ACHN (cell line): ENCODE measurements around the gene DTX3.
"Not testable (repeated sequence)": the region's sequence is repeated elsewhere in the genome, so short reads cannot be mapped to it uniquely, and the experiment has no call there.

Source experiments
- DNase-seq: peaks from one replicate; pipeline ENCODE4 v3.0.0-alpha.2; 2015
- in situ Hi-C: cut with HindIII; loops from 2 replicates; pipeline ENCODE4 v1.10.0; 2017; ENCODE audit warnings: low sequenced_read_pairs, low pct_ligation_motif_present, low pct_unique_long_range_greater_than_20kb

DTX3 gene

DNA sequence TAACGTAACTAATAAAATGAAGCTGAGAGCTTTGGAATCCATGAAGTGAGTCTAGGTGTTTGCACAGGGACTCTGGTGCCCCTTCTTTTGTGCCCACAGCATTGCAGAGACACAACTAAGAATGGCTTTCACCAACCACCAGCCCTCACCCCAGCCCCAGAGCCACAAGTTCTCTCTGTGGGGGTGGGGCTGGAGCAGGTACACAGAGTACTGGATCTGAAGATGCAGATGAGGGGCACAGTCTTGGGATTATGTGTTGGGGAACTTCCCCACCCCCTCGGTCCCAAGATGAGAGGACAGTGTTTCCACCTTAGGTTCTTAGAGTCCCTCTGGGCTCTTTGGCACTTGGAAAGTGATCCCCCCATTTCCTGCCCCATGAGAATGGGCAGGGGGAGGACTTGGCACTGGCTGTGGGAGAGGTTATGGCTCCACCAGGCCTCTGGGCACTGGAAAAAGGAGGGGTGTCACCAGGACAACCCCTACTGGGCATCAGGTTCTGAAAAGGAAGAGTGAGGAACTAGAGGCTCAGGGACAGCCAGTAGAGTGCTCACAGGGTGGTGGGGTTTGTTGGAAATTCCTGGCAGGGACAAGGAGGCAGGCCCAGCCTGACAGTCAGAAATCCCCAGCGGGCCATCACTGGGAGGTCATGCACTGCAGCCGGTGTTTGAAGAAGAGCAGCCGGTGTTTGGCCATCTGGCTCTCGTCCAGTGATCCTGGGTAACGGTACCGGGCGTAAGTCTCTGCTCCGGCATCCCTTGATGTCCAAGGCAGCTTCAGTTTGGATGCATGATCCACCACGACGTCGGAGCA lies 21.7 kb downstream of the DTX3 start:
- DNase-seq = no peak
- in situ Hi-C loops = no loop called here

- no peak for DNase-seq
- in situ Hi-C loops = no loop called here
Observed at GRCh38 chr12:57626921-57627445, 22.4 kb downstream of the DTX3 start.

- DNase-seq = no peak
- in situ Hi-C loops = no loop called here
Observed at GRCh38 chr12:57627501-57628279, 23.1 kb downstream of the DTX3 start.

- DNase-seq = no peak
Observed at GRCh38 chr12:57628280-57629191, 23.9 kb downstream of the DTX3 start.

GRCh38 chr12:57629897-57630471 lies 25.4 kb downstream of the DTX3 start:
- DNase-seq = no peak
- in situ Hi-C loops = no loop called here

More at GRCh38 chr12:57628280-57629191, 23.9 kb downstream of the DTX3 start:
- in situ Hi-C loops = no loop called here

DNA sequence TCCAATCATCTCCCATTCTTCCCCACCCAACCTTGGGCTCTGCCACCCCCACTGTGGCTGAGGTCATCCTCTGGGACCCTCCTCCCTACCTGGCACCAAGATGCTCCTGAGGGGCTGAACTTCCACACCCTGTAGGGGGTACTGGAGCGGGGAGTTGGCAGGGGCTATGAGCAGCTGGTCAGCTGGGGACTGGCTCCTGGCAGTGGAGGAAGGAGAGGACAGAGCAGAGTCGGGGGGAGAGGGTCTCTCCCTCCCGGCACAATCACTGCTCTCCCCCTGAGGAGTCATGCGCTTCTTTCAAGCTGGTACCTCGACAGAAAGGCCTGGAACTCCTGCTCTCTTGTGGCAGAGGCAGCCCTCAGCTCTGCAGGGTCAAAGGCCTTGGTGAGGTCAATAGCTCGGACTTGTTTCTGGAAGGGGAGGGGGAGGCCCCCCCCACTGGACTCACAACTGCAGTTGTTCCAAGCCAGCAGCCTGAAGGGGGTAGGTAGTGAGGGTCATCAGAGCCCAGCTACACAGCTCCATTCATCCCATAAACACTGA lies 26.3 kb downstream of the DTX3 start:
- in situ Hi-C loops = no loop called here
- DNase-seq = no peak

- in situ Hi-C loops = no loop called here
- no peak for DNase-seq
Observed at GRCh38 chr12:57631566-57632072, 27.0 kb downstream of the DTX3 start.

- in situ Hi-C loops = no loop called here
- peak; percentile 37 for DNase-seq
Observed at GRCh38 chr12:57632073-57632957, 27.7 kb downstream of the DTX3 start.

DNA sequence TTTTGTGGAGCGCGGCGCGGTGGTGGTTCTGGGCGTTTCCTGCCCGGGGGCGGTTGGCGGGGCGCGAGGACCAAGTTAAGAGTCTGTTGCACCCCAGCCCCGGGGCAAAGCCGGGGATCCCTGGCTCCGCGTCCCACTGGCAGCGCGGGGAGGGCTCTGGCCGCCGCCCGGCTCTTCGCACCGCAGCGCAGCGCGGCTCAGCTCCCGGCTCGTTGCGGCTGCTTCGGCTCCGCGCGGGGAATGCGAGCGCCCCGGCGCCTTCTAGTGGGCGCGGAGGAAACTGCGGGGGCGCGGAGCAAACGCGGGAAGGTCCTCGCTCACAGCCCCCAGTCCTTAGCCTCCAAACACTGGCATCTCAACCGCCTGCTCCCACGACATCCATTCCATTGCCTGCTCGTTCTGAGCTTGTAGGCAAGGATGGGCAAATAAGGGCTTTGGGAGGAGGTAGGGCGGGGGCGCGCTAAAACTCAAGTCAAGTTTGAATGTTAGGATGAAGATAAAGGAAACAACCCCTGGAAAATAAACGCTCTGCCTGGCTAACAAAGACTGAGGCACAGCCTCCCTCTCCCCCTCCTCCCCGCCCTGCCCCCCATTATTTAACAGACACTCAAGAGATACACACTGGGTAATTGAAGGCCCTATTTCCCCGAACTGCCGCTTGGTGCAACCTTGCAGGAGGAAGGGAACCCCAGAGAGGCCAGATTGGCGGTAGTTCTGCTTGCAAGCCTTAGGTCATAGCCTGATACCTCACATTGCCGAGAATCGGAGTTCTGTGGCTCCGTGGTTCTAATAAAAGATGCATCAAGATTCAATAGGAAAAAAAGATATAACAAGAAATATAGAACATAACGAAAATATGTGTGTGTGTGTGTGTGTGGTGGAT lies 28.6 kb downstream of the DTX3 start, which contains the start of gene B4GALNT1:
B4GALNT1 (minus strand) TSS at position 244 of the 883 bp plus-strand sequence. CDS start 1,069 bp downstream, outside the sequence.
- in situ Hi-C loops = no loop called here

GRCh38 chr12:57636731-57637130 lies 32.1 kb downstream of the DTX3 start:
- DNase-seq, in situ Hi-C loops: not testable (repeated sequence)

More for the DNA sequence above, 28.6 kb downstream of the DTX3 start, which contains the start of gene B4GALNT1:
- peak; percentile 83 for DNase-seq

DNA sequence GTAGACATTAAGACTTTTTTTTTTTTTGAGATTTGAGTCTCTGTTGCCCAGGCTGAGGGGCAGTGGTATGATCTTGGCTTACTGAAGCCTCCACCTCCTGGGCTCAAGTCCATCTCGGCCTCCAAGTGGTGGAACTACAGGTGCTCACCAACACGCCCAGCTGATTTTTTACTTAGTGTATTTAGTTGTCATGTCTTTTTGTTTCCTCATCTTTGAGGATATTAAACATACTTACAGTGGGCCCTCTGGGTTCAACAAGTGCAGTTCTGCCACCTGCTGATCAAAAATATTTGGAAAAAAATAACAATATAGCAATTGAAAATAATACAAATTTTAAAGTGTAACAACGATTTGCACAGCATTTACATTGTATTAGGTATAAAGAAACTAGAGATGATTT lies 32.7 kb downstream of the DTX3 start:
- in situ Hi-C loops = no loop called here

GRCh38 chr12:57638096-57638495 lies 33.5 kb downstream of the DTX3 start:
- DNase-seq = no peak
- in situ Hi-C loops = no loop called here

More for the DNA sequence above, 32.7 kb downstream of the DTX3 start:
- no peak for DNase-seq

GRCh38 chr12:57640175-57641042 lies 35.8 kb downstream of the DTX3 start:
- in situ Hi-C loops = no loop called here
- no peak for DNase-seq

- DNase-seq = no peak
- in situ Hi-C loops = no loop called here
Observed at GRCh38 chr12:57641699-57642442, 37.2 kb downstream of the DTX3 start.
